Measurements from ENCODE around the gene OR1E1.

DNA sequence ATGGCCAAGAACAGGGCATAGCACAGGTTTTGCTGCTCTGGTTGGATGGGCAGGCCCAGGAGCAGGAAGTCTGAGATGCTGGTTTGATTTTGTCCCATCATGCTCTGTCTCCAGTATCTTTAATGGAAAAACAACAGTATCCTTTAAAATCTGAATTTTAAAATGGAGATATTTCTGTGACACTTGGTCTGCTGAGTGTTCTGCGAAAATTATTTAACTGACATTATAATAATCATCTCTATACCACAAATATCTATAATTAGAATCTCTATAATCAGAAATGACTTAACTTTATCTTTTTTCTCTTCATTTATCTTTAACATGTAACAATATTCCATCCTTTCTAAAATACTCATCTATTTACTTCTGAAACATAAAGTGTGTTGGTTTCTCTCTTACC, at the start of gene OR1E1:
- TF ChIP-seq, protein P1, sequence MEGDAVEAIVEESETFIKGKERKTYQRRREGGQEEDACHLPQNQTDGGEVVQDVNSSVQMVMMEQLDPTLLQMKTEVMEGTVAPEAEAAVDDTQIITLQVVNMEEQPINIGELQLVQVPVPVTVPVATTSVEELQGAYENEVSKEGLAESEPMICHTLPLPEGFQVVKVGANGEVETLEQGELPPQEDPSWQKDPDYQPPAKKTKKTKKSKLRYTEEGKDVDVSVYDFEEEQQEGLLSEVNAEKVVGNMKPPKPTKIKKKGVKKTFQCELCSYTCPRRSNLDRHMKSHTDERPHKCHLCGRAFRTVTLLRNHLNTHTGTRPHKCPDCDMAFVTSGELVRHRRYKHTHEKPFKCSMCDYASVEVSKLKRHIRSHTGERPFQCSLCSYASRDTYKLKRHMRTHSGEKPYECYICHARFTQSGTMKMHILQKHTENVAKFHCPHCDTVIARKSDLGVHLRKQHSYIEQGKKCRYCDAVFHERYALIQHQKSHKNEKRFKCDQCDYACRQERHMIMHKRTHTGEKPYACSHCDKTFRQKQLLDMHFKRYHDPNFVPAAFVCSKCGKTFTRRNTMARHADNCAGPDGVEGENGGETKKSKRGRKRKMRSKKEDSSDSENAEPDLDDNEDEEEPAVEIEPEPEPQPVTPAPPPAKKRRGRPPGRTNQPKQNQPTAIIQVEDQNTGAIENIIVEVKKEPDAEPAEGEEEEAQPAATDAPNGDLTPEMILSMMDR (IDR thresholded peaks at IDR 0.05; ENCODE audit: low read depth, low read length, missing input control) = no peak
- TF ChIP-seq, protein P2, sequence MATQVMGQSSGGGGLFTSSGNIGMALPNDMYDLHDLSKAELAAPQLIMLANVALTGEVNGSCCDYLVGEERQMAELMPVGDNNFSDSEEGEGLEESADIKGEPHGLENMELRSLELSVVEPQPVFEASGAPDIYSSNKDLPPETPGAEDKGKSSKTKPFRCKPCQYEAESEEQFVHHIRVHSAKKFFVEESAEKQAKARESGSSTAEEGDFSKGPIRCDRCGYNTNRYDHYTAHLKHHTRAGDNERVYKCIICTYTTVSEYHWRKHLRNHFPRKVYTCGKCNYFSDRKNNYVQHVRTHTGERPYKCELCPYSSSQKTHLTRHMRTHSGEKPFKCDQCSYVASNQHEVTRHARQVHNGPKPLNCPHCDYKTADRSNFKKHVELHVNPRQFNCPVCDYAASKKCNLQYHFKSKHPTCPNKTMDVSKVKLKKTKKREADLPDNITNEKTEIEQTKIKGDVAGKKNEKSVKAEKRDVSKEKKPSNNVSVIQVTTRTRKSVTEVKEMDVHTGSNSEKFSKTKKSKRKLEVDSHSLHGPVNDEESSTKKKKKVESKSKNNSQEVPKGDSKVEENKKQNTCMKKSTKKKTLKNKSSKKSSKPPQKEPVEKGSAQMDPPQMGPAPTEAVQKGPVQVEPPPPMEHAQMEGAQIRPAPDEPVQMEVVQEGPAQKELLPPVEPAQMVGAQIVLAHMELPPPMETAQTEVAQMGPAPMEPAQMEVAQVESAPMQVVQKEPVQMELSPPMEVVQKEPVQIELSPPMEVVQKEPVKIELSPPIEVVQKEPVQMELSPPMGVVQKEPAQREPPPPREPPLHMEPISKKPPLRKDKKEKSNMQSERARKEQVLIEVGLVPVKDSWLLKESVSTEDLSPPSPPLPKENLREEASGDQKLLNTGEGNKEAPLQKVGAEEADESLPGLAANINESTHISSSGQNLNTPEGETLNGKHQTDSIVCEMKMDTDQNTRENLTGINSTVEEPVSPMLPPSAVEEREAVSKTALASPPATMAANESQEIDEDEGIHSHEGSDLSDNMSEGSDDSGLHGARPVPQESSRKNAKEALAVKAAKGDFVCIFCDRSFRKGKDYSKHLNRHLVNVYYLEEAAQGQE (IDR thresholded peaks at IDR 0.05) = no peak
- TF ChIP-seq EGR1 (IDR thresholded peaks at IDR 0.05; ENCODE audit: low read depth in 2 of 2) (no peak), JUND (IDR thresholded peaks at IDR 0.05) (no peak), HNF4G (IDR thresholded peaks at IDR 0.05) (no peak)
- TF ChIP-seq, protein P3, sequence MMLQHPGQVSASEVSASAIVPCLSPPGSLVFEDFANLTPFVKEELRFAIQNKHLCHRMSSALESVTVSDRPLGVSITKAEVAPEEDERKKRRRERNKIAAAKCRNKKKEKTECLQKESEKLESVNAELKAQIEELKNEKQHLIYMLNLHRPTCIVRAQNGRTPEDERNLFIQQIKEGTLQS (IDR thresholded peaks at IDR 0.05) = no peak
- TF ChIP-seq, protein P4, sequence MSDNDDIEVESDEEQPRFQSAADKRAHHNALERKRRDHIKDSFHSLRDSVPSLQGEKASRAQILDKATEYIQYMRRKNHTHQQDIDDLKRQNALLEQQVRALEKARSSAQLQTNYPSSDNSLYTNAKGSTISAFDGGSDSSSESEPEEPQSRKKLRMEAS (IDR thresholded peaks at IDR 0.05) = no peak
